Adrenal gland (tissue), 5 donors: Measurements from ENCODE around the gene JOSD2.

ENCODE experiments used
- POLR2A ChIP-seq, 2 donors: fragments of 450-650 bp; IDR thresholded peaks; one replicate each; pipeline ENCODE4 v1.6.1; 2017; ENCODE audit warnings: antibody characterized with exemption in 2 of 2, mild to moderate bottlenecking in 2 of 2, moderate library complexity in 1 of 2
- TF ChIP-seq, protein P1 (sequence below), 6 experiments: fragments of 450-650 bp in 4 of 6; fragments of 200-600 bp in 2 of 6; sonication (generic) in 1 of 6; IDR thresholded peaks; 1 replicate in 5 of 6; 2 replicates in 1 of 6; pipeline versions ENCODE4 v1.5.1 to v1.8.0; 2016 to 2021; ENCODE audit warnings: antibody characterized with exemption in 6 of 6, mild to moderate bottlenecking in 2 of 6, moderate library complexity in 1 of 6
- donor health status: DM: no; HTN: no; CAD: no.

DNA sequence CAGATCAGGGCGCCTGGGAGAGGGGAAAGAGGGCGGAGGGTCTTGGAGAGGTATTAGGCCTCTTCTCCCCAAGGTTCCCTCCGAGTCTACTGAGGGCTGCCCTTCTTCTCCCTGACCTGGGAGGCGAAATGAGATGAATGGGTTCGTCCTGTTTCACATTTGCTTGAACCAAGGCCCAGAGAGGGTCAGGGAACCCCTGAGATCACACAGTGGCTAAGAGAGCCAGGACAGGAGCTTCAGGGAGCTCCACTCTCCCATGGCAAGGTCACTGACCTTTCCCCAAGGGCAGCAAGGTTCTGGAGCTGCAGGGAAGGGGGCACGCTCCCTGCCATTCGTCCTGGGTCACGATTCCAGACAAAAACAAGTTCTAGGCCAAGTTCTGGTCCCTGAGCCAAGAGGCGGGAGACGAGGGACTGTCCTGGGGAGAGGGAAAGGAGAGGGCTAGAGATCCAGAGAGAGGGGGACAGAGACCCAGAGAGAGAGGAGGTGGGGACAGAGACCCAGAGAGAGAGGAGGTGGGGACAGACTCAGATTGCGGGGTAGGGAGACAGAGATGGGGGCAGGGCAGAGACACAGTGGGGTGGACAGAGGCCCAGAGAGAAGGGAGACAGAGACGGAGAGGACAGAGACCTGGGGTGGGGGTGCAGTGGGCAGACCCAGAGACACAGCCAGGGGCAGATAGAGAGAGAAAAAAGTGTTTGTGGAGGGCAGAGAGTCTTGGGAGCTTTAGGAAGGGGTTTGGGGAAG is 2.2 kb upstream of the JOSD2 start:
- TF ChIP-seq, protein P1, sequence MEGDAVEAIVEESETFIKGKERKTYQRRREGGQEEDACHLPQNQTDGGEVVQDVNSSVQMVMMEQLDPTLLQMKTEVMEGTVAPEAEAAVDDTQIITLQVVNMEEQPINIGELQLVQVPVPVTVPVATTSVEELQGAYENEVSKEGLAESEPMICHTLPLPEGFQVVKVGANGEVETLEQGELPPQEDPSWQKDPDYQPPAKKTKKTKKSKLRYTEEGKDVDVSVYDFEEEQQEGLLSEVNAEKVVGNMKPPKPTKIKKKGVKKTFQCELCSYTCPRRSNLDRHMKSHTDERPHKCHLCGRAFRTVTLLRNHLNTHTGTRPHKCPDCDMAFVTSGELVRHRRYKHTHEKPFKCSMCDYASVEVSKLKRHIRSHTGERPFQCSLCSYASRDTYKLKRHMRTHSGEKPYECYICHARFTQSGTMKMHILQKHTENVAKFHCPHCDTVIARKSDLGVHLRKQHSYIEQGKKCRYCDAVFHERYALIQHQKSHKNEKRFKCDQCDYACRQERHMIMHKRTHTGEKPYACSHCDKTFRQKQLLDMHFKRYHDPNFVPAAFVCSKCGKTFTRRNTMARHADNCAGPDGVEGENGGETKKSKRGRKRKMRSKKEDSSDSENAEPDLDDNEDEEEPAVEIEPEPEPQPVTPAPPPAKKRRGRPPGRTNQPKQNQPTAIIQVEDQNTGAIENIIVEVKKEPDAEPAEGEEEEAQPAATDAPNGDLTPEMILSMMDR (IDR thresholded peaks at IDR 0.05): no peak
- TF ChIP-seq POLR2A (IDR thresholded peaks at IDR 0.05): no peak
